UCSD-AML1 (cell line): ENCODE measurements around the gene PRPH2.
"Not testable (repeated sequence)": the region's sequence is repeated elsewhere in the genome, so short reads cannot be mapped to it uniquely, and the experiment has no call there.

Source experiments
- DNase-seq: peaks from one replicate; lab custom pipeline; 2025; ENCODE audit not compliant: unreplicated experiment; lab: John Stamatoyannopoulos, UW

PRPH2 gene

DNA sequence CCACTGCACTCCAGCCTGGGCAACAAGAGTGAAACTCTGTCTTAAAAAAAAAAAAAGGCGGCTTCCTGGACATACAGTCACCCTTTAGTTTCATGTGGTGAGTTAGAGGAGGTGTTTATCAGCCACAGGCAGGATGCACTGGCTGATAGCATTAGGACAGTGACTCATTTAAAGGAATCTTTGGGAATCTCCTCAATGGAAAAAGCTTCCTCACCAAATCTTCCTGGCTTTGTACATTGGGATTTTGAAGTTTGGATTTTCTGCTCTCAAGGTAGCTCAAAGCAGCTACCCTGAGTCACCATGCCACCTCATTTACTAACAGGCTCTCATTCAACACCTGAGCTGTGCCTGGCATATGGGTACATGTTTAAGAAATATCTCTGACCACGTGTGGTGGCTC, 20.2 kb downstream of the PRPH2 start:
- DNase-seq, result no peak

DNA sequence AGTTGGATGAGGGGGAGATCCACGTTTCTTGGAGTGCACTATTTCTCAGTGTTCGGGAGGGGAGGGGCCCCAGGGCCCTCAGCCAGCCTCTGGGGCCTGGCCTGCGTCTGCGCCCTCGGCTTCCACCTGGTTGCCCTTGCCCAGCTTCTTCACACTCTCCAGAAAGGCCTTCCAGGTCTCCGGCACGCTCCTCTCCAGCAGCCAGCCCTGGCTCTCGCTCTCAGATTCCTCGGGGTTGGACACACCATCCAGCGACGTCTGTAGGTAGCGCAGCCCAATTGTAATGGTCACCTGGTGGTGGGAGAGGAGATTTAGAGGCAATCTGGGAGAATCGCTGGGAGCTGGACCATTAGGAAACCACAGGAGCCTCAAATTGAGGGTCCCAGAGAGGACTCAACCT, 24.2 kb downstream of the PRPH2 start:
- DNase-seq, result no peak

DNA sequence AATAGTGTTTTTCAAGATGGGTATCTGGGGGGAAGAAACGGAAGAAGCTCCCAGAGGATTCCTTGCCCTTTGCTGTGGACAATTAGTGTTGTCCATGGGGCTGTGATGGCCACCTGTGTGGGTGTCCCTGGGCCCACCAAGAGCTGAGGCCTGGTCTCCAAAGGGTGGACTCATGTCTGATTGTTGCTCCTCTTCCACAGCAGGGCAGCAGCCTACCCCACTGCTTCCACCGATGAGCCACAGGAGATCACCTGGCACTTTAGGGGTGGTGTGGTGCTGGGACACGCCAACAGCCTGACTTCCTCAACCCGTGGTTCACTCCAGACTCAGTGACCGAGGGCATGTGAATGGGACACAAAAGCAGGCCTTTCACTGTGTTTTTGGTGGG, 25.1 kb downstream of the PRPH2 start:
- no peak for DNase-seq

DNA sequence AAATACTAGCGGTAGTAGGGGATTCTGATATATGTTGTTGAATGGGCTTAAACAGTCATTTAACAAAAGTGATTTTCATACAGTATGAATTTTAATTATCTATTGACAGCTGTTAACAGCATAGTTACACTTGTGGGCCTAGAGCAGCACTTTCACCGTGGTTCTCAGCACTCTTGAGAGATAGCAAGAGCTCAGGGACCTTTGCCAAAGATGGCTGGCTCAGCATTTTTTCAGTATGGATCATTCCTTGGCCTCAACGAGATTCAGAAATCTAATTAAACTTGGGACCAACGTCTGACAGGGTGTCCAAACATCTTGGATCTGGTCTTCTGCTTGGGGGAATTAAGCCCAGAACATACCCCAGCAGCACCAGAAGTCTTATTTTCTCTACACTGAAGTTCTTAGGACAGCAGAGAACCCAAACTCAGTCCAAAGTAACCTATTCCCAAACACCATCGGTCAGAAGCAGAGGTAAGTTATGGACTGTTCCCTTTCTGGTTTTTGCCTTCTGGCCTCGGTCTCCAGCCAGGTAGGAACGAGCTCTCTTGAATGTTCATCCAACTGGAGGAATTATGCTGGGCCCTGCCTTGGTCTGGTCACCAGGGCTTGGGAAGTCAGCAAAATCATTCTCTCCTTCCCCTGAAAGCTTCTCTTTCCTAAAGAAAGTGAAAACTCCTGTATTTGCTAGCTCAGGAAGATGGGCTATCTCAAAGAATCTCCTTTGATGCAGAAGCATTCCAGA, 25.7 kb downstream of the PRPH2 start:
- no peak for DNase-seq

DNA sequence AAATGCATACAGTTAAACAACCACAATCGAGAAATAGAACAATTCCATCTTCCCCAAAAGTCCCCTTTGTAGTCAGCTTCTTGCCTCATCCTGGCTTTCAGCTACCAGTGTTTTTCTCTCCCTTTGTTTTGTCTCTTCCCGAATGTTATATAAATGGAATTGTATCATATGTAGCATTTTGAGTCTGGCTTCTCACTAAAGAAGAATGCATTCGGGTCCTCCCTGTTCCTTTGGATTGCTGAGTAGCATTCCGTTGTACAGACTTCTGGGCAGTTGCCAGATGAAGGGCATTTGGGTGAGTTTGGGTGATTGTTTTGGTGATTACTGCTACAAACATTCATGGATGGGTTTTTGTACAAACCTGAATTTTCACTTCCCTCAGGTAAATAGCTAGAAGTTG, 27.8 kb downstream of the PRPH2 start:
- DNase-seq, result no peak

DNA sequence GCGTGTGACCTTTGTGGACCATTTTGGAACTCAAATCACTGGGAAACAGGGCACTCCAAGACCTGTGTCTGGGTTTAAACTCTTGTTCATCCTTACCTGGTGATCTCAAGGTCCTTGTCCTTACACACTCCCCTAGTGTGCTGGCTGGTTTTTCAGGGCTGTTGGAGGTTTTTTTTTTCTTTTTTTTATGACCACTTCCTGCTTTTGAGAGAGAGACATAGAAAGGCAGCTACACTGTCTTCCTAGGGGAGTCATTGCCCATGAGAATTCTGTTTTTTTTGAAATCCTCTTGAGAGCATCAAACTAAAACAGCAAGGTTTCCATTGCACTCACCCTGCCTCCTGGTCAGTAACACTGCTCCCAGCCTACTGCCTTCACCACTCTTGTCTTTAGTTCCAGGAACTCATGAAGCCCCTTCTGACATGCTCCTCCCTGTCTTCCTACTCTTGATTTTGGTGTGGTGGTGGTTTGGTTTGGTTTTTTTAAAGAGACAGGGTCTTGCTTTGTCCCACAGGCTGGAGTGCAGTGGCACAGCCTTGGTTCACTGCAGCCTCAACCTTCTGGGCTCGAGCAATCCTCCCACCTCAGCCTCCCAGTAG, 28.6 kb downstream of the PRPH2 start:
- no peak for DNase-seq

DNA sequence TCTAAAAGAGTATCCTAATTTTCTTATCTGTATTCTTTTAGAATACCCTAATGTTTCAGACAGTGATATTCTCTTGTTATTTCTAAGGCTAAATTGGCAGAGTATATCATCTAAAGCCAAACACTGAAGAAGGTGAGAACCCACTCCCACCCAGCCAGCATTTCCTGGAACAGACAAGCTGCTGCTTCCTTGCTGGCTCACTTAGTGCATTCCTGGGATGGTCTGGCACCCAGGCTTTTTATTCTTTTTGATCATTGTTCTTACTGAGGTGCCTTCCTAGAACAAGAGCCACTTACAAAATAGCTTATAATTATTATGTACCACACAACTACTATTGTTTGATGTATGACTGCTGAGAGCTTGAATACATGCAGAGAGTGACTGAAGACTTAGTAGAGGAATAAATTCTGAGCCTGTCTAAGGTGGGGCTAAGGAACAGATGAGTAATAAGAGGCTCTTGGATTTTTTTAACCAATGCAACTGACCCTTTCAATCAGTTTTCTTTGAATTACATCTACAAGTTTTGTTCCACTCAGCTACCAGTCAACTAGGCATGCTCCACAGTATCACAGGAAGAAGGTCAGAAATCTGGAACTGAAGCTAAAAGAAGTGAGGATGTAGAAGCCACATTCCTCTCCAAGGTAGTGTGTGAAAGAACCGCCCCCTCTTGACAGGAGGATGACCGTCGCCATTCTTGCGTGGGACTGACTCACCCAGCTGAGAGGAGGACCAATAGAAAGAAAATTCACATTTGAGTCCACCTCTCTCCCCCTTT, 30.1 kb downstream of the PRPH2 start:
- DNase-seq, result no peak

DNA sequence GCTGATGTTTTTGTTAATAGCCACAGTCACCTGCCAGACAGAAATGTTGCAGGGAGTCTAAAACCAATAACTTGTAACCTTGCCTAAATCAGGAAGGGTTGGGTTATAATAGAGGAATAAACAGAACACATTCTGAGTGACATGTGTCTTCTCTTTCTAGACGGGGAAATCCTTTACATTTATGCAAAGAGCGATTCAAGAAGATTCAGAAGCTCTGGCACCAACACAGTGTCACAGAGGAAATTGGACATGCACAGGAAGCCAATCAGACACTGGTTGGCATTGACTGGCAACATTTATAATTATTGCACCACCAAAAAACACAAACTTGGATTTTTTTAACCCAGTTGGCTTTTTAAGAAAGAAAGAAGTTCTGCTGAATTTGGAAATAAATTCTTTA, 31.5 kb downstream of the PRPH2 start:
- DNase-seq, result no peak

DNA sequence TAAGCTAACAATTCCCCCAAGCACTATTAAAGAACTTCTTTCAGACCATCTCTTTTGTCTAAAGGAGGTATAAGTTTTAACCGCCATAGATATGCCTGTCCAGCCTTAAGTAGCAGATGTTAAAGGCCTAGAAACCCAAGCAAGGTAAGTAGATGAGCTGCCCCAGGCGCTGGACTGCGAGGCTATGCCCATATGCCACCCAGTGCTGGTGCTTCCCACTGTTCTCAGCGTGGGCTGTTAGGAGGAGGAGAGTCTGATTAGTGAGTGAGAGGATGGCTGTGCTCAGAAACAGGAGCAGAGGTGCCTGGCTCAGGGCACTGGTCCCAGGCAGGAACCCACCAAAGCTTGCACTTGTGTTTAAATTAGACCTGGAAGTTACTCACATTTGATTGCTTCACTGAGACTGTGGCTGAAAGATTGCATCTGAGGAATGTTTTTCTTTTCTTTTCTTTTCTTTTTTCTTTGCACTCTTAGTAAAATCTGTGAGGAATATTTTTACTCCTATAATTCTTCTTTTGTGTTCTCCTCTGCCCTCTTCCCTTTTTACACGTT, 32.2 kb downstream of the PRPH2 start:
- no peak for DNase-seq

DNA sequence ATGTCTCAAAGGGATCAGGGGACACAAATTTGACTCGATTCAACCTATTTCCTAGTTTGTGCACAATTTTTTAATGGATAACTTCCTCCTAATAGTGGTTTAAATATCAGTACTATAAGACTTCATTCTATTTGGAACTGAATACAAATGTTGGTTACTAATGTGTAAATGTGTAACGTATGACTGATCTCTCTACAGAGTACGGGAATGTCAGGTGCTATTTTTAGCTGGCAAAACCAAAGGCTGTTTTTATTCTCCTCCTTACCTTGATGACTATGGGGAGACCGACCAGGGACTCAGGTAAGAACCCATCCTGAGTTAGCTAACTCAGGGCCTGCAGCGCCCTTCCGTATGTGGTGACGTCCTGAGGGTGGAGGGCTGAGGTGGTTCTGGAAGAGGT, 33.0 kb downstream of the PRPH2 start:
- DNase-seq, result no peak

DNA sequence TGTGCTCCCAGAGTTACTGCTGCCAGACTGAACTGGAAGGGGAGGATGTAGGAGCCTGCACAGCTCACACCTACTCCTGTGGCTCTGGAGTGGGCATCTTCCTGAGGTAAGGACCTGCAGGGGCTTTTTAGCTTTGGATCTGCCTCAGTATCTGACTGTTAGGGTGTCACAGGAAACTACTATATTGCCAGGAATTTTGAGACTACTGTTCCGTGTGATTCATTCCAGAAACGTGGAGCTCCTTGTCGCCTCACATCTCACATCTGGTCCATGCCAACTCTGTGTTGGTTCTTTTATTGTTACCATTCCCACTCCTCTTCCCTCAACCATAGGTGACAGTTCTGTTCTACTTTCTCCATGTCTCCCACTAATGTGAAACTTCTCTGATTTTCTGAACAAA, 34.1 kb downstream of the PRPH2 start:
- no peak for DNase-seq

DNA sequence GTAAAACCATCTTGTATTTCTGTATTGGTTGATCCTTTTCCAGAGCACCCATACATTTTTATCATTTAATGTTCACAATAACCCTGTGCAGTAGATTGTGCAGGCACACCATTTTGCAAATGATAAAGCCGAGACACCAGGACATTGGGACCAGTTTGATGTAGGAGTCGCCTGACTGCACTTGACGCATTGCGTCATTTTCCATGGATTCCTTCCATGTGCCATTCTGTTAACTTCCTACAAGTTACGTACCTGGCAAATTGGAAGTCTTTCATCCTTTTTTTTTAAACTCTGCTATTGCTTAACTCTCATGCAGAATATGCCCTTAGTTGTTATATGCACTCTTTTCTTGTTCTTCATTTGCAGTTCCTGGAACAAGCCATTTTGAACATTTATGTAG, 43.0 kb downstream of the PRPH2 start:
- no peak for DNase-seq

DNA sequence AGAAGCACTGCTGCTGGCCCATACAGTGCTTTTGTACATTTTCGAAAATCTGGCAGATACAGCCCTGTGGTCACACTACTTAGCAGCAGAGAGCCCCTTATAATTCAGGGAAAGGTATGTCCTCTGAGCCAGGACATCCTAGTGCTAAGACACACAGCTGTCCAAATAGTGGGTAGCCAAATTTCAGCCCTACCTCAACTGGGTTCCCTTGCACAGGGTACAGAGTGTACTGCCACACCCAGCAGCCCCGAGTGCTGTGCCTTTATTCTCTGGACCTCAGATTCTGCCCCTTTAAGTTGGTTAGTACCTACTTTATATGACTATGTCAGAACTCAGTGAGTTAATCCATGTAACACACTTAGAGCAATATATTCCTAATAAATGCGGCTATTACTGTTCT, 47.6 kb downstream of the PRPH2 start:
- no peak for DNase-seq

DNA sequence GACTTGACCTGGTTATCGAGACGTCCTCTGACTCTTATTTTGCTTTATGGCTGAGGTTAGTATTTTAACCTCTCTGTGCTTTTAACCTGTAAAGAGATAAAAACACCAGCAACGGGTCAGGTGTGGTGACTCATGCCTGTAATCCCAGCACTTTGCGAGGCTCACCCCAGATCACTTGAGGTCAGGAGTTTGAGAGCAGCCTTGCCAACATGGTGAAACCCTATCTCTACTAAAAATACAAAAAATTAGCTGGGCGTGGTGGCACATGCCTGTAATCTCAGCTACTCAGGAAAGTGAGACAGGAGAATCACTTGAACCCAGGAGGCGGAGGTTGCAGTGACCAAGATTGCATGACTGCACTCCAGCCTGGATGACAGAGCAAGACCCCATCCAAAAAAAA, 48.0 kb downstream of the PRPH2 start:
- not testable (repeated sequence) for DNase-seq

DNA sequence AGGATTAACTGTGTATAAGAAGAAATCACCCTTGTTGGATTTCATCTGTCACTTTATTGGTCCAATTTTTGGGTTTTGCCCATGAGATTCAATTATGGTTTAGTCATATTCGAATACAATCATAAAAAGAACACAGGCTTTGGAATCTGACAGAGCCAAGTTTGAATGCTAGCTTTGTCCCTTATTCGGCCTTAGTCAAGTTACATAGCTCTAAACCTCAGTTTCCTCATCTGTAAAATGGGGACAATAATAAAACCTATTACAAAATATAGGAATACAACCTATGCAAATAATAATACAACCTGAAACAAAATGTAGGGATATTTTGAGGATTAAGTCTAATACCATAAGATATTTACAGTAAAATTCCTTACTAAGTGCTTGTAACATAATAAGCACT, 57.7 kb downstream of the PRPH2 start:
- no peak for DNase-seq

DNA sequence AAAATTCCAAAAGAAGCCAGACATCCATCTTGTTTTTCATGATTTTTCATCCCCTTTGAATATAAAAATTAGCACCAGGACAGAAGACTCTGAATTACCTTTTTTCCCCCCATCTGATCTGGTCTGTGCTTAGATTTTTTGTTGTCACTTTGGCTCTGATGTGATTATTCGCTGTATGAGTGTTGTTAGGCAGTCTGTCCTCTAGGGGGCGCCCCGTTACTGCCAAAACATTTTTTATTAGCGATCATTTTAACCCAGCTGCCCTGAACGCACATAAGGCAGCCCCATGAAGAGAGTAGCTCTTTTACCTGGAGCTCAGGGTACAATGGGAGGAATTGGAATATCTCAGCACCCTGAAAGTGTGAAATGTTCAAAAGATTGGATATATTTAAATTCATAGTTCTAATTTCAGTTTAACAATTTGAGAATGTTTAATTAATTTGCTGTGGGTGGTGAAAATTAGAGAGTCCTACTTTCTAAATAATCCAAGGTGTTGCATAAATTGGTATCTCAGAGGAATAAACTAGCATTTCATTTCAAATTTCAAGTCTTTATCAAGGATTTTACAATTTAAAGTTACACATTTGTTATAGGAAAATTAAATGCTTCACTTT, 60.8 kb downstream of the PRPH2 start:
- peak; percentile 59 for DNase-seq

DNA sequence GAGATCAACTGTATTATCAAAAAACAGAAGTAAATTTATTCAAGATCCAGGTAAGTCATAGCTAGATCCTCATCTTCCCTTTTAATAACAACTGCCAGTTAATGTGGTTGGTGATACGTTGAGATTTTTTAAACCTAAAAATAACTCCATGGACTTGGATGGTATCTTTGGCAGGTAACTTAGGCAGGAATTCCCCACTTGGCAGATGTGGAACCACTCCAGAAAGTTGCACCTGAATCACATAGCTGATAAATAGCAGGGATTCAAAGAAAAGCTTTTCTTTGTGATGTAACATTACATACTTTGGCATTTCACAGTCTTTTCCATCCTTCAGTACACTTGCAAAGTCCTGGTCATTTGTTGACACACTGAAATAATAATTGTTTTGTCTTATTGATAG, 62.6 kb downstream of the PRPH2 start:
- DNase-seq, result no peak

DNA sequence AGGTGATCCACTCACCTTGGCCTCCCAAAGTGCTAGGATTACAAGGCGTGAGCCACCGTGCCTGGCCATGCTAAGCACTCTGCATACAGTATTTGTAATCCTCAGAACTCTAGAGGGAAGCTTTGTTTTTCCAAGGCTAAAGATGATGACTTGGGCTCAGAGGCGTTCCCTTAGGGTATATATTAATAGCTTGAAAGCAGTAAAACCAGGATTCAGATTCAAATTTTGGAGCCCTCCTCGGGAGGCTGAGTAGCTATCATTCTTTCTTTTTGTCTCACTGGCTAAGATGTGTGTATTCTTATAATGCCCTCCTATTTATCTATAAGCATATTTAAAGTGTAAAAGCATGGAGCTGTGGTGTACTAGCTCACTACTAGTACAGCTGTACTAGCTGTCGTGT, 68.5 kb downstream of the PRPH2 start:
- no peak for DNase-seq

DNA sequence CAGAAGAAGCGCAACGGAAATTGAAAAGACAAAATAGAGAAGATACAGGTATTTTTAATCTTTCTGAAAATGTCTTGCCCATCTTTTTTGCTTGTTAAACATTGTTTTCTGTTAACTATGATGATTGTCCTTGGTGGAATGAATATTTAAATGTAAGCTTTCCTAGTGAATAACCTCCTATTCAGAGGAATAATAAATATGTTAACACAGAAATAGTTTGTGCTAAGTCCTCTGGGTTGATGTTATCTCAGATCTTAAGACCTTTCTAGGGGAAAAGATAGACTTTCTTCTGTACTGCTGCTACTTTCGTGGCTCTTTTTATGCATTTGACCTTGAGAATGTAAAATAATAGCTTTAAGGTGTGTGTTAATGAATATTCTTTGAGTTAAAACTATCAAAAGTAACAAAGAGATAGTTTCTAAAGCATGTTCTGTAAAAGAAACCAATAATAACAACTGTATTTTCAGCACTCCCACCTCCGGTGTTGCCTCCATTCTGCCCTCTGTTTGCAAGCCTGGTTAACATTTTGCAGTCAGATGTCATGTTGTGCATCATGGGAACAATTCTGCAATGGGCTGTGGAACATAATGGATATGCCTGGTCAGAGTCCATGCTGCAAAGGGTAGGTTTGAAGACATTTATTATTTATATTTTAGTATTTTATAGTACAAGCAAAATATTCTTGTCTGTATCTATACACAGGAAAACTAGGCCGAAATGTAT, 70.2 kb downstream of the PRPH2 start:
- no peak for DNase-seq
